ENCODE measurements around the gene CDC6. TPM values are rescaled to one million over a fixed set of nuclear protein-coding genes. Genes with fewer than 3 reads are reported as not detected.

CDC6 gene
- total RNA-seq, 2 experiments from 2014 or later: 95.6 to 95.7 TPM

- peaks cover 71% of the 10 kb centered on the region for H3K4me1 Mint-ChIP-seq (ENCODE audit: low read depth)
- ChIA-PET CTCF (interaction anchor here (1.1 kb wide), 1 partner anchor 19 kb away, joined by 3 read pairs; no protein-coding TSS in a partner anchor), POLR2A (interaction anchor here (1.1 kb wide), 1 partner anchor 17 kb away, joined by 4 read pairs; no protein-coding TSS in a partner anchor)
- H3K4me3 Mint-ChIP-seq: no peak overlapping the region
- H3K27me3 Mint-ChIP-seq: no peaks in the 10 kb centered on the region
- H3K27ac Mint-ChIP-seq: no peak overlapping the region
- H3K9me3 Mint-ChIP-seq: no peaks in the 10 kb centered on the region
- no peak for DNase-seq
- H3K36me3 Mint-ChIP-seq: peaks cover 12% of the 10 kb centered on the region
- intact Hi-C loops (cut with micrococcal nuclease): no loop called here
Observed at GRCh38 chr17:40335620-40336019, 47.9 kb downstream of the CDC6 start.

- peak overlapping the region; percentile 81 for H3K27ac Mint-ChIP-seq
- POLR2A ChIA-PET: interaction anchor here (1.0 kb wide), 1 partner anchor 11 kb away, joined by 3 read pairs; no protein-coding TSS in a partner anchor
- peaks cover 65% of the 10 kb centered on the region for H3K4me1 Mint-ChIP-seq (ENCODE audit: low read depth)
Observed at GRCh38 chr17:40337351-40337750, 49.7 kb downstream of the CDC6 start.

GRCh38 chr17:40338058-40338457 is 50.4 kb downstream of the CDC6 start:
- Mint-ChIP-seq H3K27me3 (no peaks in the 10 kb centered on the region), H3K4me3 (no peak overlapping the region)

More at GRCh38 chr17:40337351-40337750, 49.7 kb downstream of the CDC6 start:
- CTCF ChIA-PET: interaction anchor here (0.8 to 1.0 kb wide), 2 partner anchors 8 to 16 kb away, joined by 3 read pairs; no protein-coding TSS in a partner anchor
- H3K36me3 Mint-ChIP-seq: peaks cover 6% of the 10 kb centered on the region
- H3K9me3 Mint-ChIP-seq: no peaks in the 10 kb centered on the region
- no peak for DNase-seq
- intact Hi-C loops (cut with micrococcal nuclease): no loop called here
- H3K4me3 Mint-ChIP-seq: no peak overlapping the region
- H3K27me3 Mint-ChIP-seq: no peaks in the 10 kb centered on the region

GRCh38 chr17:40338941-40339649 is 51.4 kb downstream of the CDC6 start:
- DNase-seq: no peak
- peaks cover 9% of the 10 kb centered on the region for H3K36me3 Mint-ChIP-seq
- H3K4me3 Mint-ChIP-seq: no peak overlapping the region
- ChIA-PET POLR2A (no interaction called here), CTCF (interaction anchor here (0.6 to 1.2 kb wide), 2 partner anchors 16 to 263 kb away, joined by 3 to 4 read pairs; no protein-coding TSS in a partner anchor)
- peak overlapping the region; percentile 47 for H3K27ac Mint-ChIP-seq
- H3K27me3 Mint-ChIP-seq: no peaks in the 10 kb centered on the region
- no peaks in the 10 kb centered on the region for H3K9me3 Mint-ChIP-seq
- H3K4me1 Mint-ChIP-seq (ENCODE audit: low read depth): peaks cover 66% of the 10 kb centered on the region
- intact Hi-C loops (cut with micrococcal nuclease): no loop called here

More at GRCh38 chr17:40338058-40338457, 50.4 kb downstream of the CDC6 start:
- ChIA-PET CTCF (interaction anchor here (1.2 kb wide), 1 partner anchor 17 kb away, joined by 4 read pairs; no protein-coding TSS in a partner anchor), POLR2A (no interaction called here)
- H3K9me3 Mint-ChIP-seq: no peaks in the 10 kb centered on the region
- peaks cover 66% of the 10 kb centered on the region for H3K4me1 Mint-ChIP-seq (ENCODE audit: low read depth)
- peak overlapping the region; percentile 81 for H3K27ac Mint-ChIP-seq
- peak; percentile 39 for DNase-seq
- peaks cover 6% of the 10 kb centered on the region for H3K36me3 Mint-ChIP-seq
- intact Hi-C loops (cut with micrococcal nuclease): no loop called here

GRCh38 chr17:40340327-40340726 is 52.6 kb downstream of the CDC6 start:
- Mint-ChIP-seq H3K27ac (peak overlapping the region; percentile 43), H3K4me1 (ENCODE audit: low read depth) (peaks cover 66% of the 10 kb centered on the region), H3K27me3 (no peaks in the 10 kb centered on the region), H3K36me3 (peaks cover 9% of the 10 kb centered on the region), H3K9me3 (no peaks in the 10 kb centered on the region), H3K4me3 (no peak overlapping the region)
- ChIA-PET POLR2A (interaction anchor here (1.0 to 1.6 kb wide), 4 partner anchors 13 to 33 kb away, joined by 3 to 9 read pairs (median 5); no protein-coding TSS in a partner anchor), CTCF (interaction anchor here (1.0 to 2.3 kb wide), 8 partner anchors 15 to 122 kb away, joined by 3 to 10 read pairs (median 5); partner anchors contain the start of gene WIPF2)
- intact Hi-C loops (cut with micrococcal nuclease): no loop called here
- no peak for DNase-seq

- no peaks in the 10 kb centered on the region for H3K27me3 Mint-ChIP-seq
- DNase-seq: peak; percentile 94
- CTCF ChIA-PET: interaction anchor here (0.6 to 2.3 kb wide), 14 partner anchors 10 to 187 kb away, joined by 3 to 10 read pairs (median 4); partner anchors contain the start of gene WIPF2
- peak overlapping the region; percentile 66 for H3K4me3 Mint-ChIP-seq
- POLR2A ChIA-PET: interaction anchor here (0.6 to 1.6 kb wide), 9 partner anchors 11 to 52 kb away, joined by 3 to 9 read pairs (median 3); no protein-coding TSS in a partner anchor
- peaks cover 9% of the 10 kb centered on the region for H3K36me3 Mint-ChIP-seq
- intact Hi-C loops (cut with micrococcal nuclease): loop anchor here (1.0 kb wide), 2 partner anchors 18 to 24 kb away; no protein-coding TSS in a partner anchor
- no peaks in the 10 kb centered on the region for H3K9me3 Mint-ChIP-seq
- peak overlapping the region; percentile 81 for H3K27ac Mint-ChIP-seq
- H3K4me1 Mint-ChIP-seq (ENCODE audit: low read depth): peaks cover 75% of the 10 kb centered on the region
Observed at GRCh38 chr17:40340880-40341807, 53.5 kb downstream of the CDC6 start.

- H3K4me3 Mint-ChIP-seq: peak overlapping the region; percentile 66
- intact Hi-C loops (cut with micrococcal nuclease): loop anchor here (1.0 kb wide), 2 partner anchors 19 to 25 kb away; no protein-coding TSS in a partner anchor
- H3K9me3 Mint-ChIP-seq: no peaks in the 10 kb centered on the region
- H3K27ac Mint-ChIP-seq: no peak overlapping the region
- peak; percentile 27 for DNase-seq
- H3K4me1 Mint-ChIP-seq (ENCODE audit: low read depth): peaks cover 80% of the 10 kb centered on the region
- ChIA-PET CTCF (interaction anchor here (0.8 to 2.3 kb wide), 6 partner anchors 9 to 39 kb away, joined by 3 to 10 read pairs (median 4); no protein-coding TSS in a partner anchor), POLR2A (interaction anchor here (0.6 to 1.6 kb wide), 6 partner anchors 11 to 43 kb away, joined by 3 to 9 read pairs (median 3); no protein-coding TSS in a partner anchor)
- no peaks in the 10 kb centered on the region for H3K27me3 Mint-ChIP-seq
- H3K36me3 Mint-ChIP-seq: peaks cover 9% of the 10 kb centered on the region
Observed at GRCh38 chr17:40341808-40342503, 54.3 kb downstream of the CDC6 start.

GRCh38 chr17:40342504-40343218 is 55.0 kb downstream of the CDC6 start:
- intact Hi-C loops (cut with micrococcal nuclease): no loop called here
- DNase-seq: no peak
- Mint-ChIP-seq H3K36me3 (peaks cover 9% of the 10 kb centered on the region), H3K4me1 (ENCODE audit: low read depth) (peaks cover 75% of the 10 kb centered on the region), H3K27ac (no peak overlapping the region), H3K9me3 (no peaks in the 10 kb centered on the region), H3K27me3 (no peaks in the 10 kb centered on the region), H3K4me3 (peak overlapping the region; percentile 57)
- POLR2A ChIA-PET: interaction anchor here (0.7 to 1.4 kb wide), 2 partner anchors 16 to 43 kb away, joined by 3 to 4 read pairs; no protein-coding TSS in a partner anchor
- CTCF ChIA-PET: interaction anchor here (0.8 to 4.0 kb wide), 3 partner anchors 12 to 40 kb away, joined by 3 to 36 read pairs (median 10); no protein-coding TSS in a partner anchor

GRCh38 chr17:40343219-40344119 is 55.8 kb downstream of the CDC6 start:
- no peak for DNase-seq
- no peak overlapping the region for H3K27ac Mint-ChIP-seq
- CTCF ChIA-PET: interaction anchor here (1.0 to 4.0 kb wide), 3 partner anchors 11 to 152 kb away, joined by 3 to 36 read pairs (median 16); no protein-coding TSS in a partner anchor
- H3K36me3 Mint-ChIP-seq: peaks cover 9% of the 10 kb centered on the region
- POLR2A ChIA-PET: no interaction called here
- peak overlapping the region; percentile 57 for H3K4me3 Mint-ChIP-seq
- no peaks in the 10 kb centered on the region for H3K27me3 Mint-ChIP-seq
- H3K9me3 Mint-ChIP-seq: no peaks in the 10 kb centered on the region
- peaks cover 70% of the 10 kb centered on the region for H3K4me1 Mint-ChIP-seq (ENCODE audit: low read depth)
- intact Hi-C loops (cut with micrococcal nuclease): no loop called here
